Measurements from ENCODE around the gene SYNDIG1. TPM values are rescaled to one million over a fixed set of nuclear protein-coding genes. Genes with fewer than 3 reads are reported as not detected.

The SYNDIG1 gene
- polyA plus RNA-seq, 1 of the 3 experiments (the other 2 are of a cell fraction) = not detected

GRCh38 chr20:24492698-24493097 is 23.3 kb downstream of the SYNDIG1 start:
- Histone ChIP-seq H3K4me3 (ENCODE audit: low read depth in 2 of 2, low read length in 1 of 2) (no peak overlapping the region), H3K4me1 (ENCODE audit: control insufficient read depth in 1 of 2, insufficient read depth in 2 of 2, low read depth in 1 of 2, low read length in 1 of 2) (no peaks in the 10 kb centered on the region), H3K36me3 (replicated peaks in 1 of 2; ENCODE audit: control insufficient read depth in 1 of 2, insufficient read depth in 2 of 2, low read length in 1 of 2) (no peaks in the 10 kb centered on the region), H3K79me2 (ENCODE audit: insufficient read depth) (no peaks in the 10 kb centered on the region), H3F3A (replicated peaks; ENCODE audit: insufficient read depth) (no peaks in the 10 kb centered on the region), H4K20me1 (ENCODE audit: insufficient read depth) (no peaks in the 10 kb centered on the region), H3K27ac (ENCODE audit: low read depth in 2 of 2, low read length in 1 of 2) (no peak overlapping the region), H3K27me3 (ENCODE audit: insufficient read depth) (no peaks in the 10 kb centered on the region), H3K9ac (no peak overlapping the region), H3K9me3 (no peaks in the 10 kb centered on the region), H3K9me2 (no peaks in the 10 kb centered on the region), H3K4me2 (no peak overlapping the region), H2AFZ (ENCODE audit: low read depth) (no peak overlapping the region)
- 79% methylated on average over 2 of the region's 2 CpGs for WGBS (ENCODE audit: low lambda C conversion rate)
- CTCF ChIA-PET = interaction anchor here (2.1 kb wide), 1 partner anchor 14 kb away, joined by 5 read pairs; no protein-coding TSS in a partner anchor
- POLR2A ChIA-PET = no interaction called here
- TF ChIP-seq PBX3 (IDR thresholded peaks at IDR 0.05) (no peak), USF1 (IDR thresholded peaks at IDR 0.05; ENCODE audit: borderline replicate concordance, low read depth) (no peak), MXI1 (IDR thresholded peaks at IDR 0.05; ENCODE audit: low read depth, low read length) (no peak), CHD2 (IDR thresholded peaks at IDR 0.05; ENCODE audit: low read length, partially characterized antibody) (no peak), SMC3 (IDR thresholded peaks at IDR 0.05; ENCODE audit: low read depth, low read length) (no peak), YY1 (IDR thresholded peaks at IDR 0.05; ENCODE audit: low read depth) (no peak), ELF1 (IDR thresholded peaks at IDR 0.05) (no peak), GATA2 (CRISPR knock-in tag; IDR thresholded peaks at IDR 0.05) (no peak), MEF2A (IDR thresholded peaks at IDR 0.05; ENCODE audit: borderline replicate concordance, low read depth) (no peak), REST (IDR thresholded peaks at IDR 0.05; ENCODE audit: low read depth, low read length) (no peak), EZH2phosphoT487 (IDR thresholded peaks at IDR 0.05; ENCODE audit: borderline replicate concordance, low read depth) (no peak), RAD21 (IDR thresholded peaks at IDR 0.05; ENCODE audit: low read length) (no peak), TEAD4 (IDR thresholded peaks at IDR 0.05; ENCODE audit: borderline replicate concordance, insufficient read depth) (no peak), RCOR1 (IDR thresholded peaks at IDR 0.05; ENCODE audit: low read length) (no peak), EP300 (IDR thresholded peaks at IDR 0.05; ENCODE audit: borderline replicate concordance in 1 of 2, low read depth in 1 of 2, low read length in 1 of 2) (no peak), SIN3A (IDR thresholded peaks at IDR 0.05; ENCODE audit: borderline replicate concordance, low read depth, low read length) (no peak), FOXJ3 (CRISPR knock-in tag; IDR thresholded peaks at IDR 0.05) (no peak), NFIC (IDR thresholded peaks at IDR 0.05; ENCODE audit: borderline replicate concordance) (no peak), RFX5 (IDR thresholded peaks at IDR 0.05; ENCODE audit: low read length) (no peak)
- DNase-seq = no peak

All from SK-N-SH (cell line).